ENCODE data around the gene INCA1.
A peak's percentile ranks its signal among the peaks of the same experiment; 100 is the strongest.
"Not testable (repeated sequence)": the region's sequence is repeated elsewhere in the genome, so short reads cannot be mapped to it uniquely, and the experiment has no call there.

Gene INCA1

GRCh38 chr17:4997302-4998026 is at the start of gene INCA1, which contains the start of gene KIF1C:
Gene INCA1 (minus strand): TSS chr17:4997522. CDS start chr17:4994437, 3,085 bp downstream.
Gene KIF1C (plus strand): TSS chr17:4997950. CDS start chr17:5000247, 2,297 bp downstream.
- DNase-seq (ENCODE audit: low spot score), result peak; percentile 97

- DNase-seq (ENCODE audit: low spot score), result no peak
These were observed 48.2 kb upstream of the INCA1 start for GRCh38 chr17:5045496-5045895.

DNA sequence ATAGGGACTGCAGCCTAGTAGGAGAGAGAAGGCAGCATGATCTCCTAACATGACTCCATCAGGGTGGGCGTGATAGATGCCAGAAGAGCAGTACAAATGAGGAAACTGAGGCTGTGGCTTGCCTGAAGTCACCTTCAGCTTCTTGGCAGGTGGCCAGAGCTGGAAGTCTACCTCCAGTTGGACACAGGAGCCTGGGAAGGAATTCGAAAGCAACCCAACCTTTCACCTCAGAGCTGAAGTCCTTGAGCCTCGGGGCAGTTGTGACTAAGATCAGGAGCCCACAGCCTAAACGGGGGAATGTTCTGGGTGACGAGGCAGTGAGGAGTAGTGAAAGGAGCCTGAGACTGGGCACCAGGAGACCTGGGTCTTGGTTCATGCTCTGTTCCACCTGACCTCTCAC is 47.3 kb upstream of the INCA1 start:
- DNase-seq (ENCODE audit: low spot score), result no peak

DNA sequence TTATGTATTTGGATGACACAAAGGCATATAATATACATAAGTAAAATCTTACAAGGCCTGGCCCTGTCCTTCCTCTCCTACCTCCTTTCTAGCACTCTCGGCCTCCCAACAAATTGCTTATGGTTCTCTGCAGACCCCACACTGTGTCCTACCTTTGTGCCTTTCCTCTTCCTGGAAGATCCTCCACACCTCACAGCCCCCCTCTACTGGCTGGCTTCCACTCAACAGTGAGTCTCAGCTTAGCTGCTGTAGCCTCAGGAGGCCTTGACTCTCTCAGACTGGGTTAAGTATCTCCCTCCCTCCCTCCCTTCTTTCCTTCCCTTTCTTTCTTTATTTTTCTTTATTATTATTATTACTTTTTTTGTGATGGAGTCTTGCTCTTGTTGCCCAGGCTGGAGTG is 46.2 kb upstream of the INCA1 start:
- no peak for DNase-seq (ENCODE audit: low spot score)

DNA sequence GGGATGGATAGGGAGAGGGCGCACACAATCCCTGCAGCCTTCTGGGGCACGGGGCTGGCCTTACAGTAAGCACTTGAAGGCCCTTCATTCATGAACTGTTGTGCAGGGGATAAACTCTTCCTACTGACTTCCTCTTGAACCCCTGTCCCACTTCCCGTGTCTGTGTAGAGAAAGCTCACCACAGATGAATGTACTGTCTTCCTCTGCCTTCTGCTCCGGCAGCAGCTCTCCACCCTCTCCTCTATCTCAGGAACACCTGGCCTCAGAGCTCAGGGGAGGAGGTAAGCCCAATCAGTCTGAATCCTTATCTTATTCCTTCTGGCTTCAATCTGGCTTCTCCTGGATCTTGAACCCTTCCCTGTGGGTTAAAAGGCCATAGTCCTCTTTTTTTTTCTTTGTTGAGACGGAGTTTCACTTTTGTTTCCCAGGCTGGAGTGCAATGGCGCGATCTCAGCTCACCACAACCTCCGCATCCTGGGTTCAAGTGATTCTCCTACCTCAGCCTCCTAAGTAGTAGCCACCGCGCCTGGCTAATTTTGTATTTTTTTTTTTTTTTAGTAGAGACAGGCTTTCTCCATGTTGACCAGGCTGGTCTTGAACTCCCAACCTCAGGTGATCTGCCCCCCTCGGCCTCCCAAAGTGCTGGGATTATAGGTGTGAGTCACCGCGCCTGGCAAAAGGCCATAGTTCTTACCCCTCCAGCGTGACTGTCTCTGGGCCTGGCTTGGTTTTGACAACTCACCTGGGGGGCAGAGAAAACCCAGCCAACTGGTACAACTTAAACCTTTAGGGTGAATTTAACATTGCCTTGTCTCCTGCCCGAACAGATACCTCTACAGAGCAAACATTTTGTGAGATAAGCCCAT is 45.1 kb upstream of the INCA1 start:
- DNase-seq (ENCODE audit: low spot score), result no peak

GRCh38 chr17:5035315-5035714 is 38.0 kb upstream of the INCA1 start, which contains the start of gene SLC52A1:
Gene SLC52A1 (minus strand): TSS chr17:5035426. CDS start chr17:5034606, 820 bp downstream.
- no peak for DNase-seq (ENCODE audit: low spot score)

GRCh38 chr17:5034651-5035050 is 37.3 kb upstream of the INCA1 start:
- DNase-seq (ENCODE audit: low spot score), result no peak

GRCh38 chr17:5034063-5034462 is 36.7 kb upstream of the INCA1 start:
- DNase-seq (ENCODE audit: low spot score), result no peak

DNA sequence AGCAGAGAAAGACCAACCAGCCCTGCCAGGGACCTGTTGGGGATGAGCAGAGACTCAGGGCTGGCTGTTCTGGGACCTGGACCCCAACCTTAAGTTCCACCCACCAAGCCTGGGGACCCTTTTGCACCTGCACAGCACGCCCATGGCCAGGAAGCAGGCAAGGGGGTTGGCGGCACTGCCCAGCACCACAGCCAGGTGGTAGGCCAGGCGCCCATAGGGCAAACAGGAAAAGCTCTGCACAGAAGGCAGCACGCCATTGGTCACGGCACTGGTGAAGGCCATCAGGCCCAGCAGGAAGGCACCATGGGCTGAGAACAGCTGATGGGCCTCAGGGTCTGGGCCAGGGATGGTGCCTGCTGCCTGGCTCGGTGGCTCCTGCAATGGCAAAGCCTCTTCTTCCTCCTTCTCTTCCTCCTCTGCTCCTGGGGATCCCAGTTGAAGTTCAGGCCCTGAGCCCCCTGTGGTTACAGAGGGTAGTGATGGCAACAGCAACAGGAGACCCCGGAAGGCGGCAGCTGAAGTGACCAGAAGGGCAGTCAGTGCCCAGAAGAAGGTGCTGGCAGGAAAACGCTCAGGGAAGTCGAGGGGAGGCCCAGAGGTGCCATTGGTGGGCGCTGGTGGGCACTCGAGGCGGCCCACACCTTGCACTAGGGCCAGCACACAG is 36.2 kb upstream of the INCA1 start:
- DNase-seq (ENCODE audit: low spot score), result no peak

DNA sequence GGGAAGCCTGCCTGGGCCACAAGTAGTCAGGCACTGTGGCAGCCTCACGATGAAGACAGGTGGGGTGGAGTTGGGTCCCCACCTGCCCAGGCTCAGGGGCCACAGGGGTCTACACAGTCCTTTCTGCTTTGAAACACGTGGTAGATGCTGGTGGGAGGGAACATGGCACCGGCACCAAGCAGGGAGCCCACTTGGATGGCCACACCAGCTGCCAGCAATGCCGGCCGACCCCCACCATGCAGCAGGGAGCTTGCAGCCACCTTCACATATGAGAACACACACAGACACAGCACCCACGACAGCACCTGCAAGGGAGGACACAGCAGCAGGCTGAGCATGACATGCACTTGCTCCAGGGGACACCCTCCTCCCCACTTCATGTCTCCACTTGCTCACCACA is 35.5 kb upstream of the INCA1 start:
- DNase-seq (ENCODE audit: low spot score), result no peak

DNA sequence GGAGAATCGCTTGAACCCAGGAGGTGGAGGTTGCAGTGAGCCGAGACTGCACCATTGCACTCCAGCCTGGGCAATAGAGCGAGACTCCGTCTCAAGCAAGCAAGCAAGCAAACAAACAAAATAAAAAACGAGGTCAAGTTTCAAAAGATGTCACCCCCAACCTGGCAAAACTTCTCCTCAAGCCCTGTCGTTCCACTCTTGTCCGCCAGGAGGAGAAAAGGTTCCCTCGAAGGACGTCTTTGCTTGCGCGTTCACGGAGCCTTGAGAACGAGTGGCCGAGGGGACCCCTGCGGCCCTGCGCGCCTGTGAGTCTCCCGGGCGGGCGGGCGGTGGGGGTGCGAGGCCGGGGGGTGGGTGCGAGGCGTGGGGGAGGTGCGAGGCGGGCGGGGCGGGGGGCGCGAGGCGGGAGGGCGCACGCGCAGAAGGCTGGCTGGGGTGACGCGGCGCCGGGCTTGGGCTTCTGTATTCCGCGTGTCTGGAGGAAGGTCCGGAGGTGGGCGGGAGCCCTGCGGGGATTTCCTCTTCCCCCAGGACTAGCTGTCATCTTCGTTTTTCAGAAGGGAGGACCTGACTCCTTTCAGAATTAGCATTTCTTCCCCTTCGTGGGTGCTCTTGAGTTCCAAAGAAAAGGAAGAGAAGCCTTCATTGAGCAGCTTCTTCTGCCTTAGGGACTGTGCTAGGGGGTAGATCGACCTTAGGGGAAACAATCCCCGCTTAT is 34.2 kb upstream of the INCA1 start:
- peak; percentile 79 for DNase-seq (ENCODE audit: low spot score)

DNA sequence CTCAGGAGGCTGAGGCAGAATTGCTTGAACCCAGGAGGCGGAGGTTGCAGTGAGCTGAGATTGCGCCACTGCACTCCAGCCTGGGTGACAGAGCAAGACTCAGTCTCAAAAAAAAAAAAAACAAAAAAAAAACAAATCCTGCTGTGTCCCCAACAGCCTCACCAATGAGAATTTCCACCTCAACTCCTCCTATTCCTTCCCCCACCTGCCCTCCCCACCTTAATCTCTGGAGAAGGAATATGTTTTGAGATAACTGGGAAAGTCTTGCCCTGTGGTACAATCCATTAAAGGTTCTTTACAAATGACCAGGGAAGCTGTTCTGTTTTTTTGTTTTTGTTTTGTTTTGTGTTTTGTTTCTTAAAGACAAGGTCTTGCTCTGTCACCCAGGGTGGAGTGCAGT is 32.8 kb upstream of the INCA1 start:
- not testable (repeated sequence) for DNase-seq (ENCODE audit: low spot score)

- no peak for DNase-seq (ENCODE audit: low spot score)
These were observed 30.6 kb upstream of the INCA1 start for GRCh38 chr17:5027916-5028315.

DNA sequence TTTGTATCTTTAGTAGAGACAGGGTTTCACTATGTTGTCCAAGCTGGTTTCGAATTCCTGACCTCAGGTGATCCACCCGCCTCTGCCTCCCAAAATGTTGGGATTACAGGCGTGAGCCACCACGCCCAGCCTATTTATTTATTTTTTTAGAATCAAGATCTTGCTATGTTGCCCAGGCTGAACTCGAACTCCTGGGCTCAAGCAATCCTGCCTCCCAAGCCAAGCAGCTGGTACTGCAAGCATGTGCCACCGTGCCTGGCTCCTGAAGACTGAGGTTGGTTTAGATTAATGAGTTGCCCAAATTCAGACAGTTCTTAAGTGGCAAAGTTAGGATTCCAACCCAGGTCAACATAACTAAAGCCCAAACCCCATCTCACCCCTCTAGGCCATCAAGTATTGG is 30.0 kb upstream of the INCA1 start:
- DNase-seq (ENCODE audit: low spot score), result no peak

GRCh38 chr17:5024604-5025003 is 27.3 kb upstream of the INCA1 start:
- no peak for DNase-seq (ENCODE audit: low spot score)

DNA sequence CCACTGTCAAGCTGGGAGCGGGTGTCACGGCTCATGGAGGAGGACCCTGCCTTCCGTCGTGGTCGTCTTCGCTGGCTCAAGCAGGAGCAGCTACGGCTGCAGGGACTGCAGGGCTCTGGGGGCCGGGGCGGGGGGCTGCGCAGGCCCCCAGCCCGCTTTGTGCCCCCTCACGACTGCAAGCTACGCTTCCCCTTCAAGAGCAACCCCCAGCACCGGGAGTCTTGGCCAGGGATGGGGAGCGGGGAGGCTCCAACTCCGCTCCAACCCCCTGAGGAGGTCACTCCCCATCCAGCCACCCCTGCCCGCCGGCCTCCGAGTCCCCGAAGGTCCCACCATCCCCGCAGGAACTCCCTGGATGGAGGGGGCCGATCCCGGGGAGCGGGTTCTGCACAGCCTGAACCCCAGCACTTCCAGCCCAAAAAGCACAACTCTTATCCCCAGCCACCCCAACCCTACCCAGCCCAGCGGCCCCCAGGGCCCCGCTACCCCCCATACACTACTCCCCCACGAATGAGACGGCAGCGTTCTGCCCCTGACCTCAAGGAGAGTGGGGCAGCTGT is 26.3 kb upstream of the INCA1 start:
- DNase-seq (ENCODE audit: low spot score), result no peak

GRCh38 chr17:5022171-5022711 is 24.9 kb upstream of the INCA1 start:
- no peak for DNase-seq (ENCODE audit: low spot score)

GRCh38 chr17:5020502-5021023 is 23.2 kb upstream of the INCA1 start:
- no peak for DNase-seq (ENCODE audit: low spot score)

DNA sequence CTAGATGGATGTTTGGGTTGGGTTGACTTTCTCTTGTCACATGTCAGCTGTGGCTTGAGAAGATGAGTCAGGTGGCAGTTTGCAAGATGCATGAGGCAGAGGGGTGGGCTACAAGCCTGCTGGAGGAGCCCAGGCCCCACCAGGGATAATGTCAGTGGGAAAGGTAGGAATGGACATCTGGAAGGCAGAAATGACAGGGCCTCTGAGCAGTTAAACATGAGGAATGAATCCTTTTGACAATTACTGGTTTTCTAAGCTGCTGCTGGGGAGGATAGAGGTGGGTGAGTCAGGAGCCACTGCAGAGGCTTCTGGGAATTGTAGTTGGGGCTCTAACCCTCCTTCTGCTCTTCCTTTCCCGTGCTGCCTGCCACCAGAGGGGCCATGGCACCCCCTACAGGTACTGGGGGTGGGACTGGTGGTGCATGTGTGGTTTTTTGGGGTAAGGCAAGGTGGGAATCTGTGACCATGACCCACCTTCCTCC is 22.2 kb upstream of the INCA1 start:
- DNase-seq (ENCODE audit: low spot score), result peak; percentile 69

- no peak for DNase-seq (ENCODE audit: low spot score)
These were observed 17.0 kb upstream of the INCA1 start for GRCh38 chr17:5014357-5014756.

- DNase-seq (ENCODE audit: low spot score), result no peak
These were observed 14.6 kb upstream of the INCA1 start for GRCh38 chr17:5011928-5012327.
